Endothelial cell of umbilical vein (primary cell): ENCODE measurements around the gene HCFC1. TPM values are rescaled to one million over a fixed set of nuclear protein-coding genes. Genes with fewer than 3 reads are reported as not detected.

Source experiments
- BruUV-seq: library from RNA; stranded (reverse); fragments of 400-500 nt; replicated peaks from 2 replicates; lab custom pipeline; 2021; lab: Mats Ljungman, UMichigan
- CTCF ChIA-PET: fragments of 300-600, 350-600 bp; sonication (Branson Sonifier 250); formaldehyde crosslinking; loops from one replicate; lab custom pipeline; 2021; ENCODE audit warnings: antibody characterized with exemption, inconsistent platforms; lab: Charles Lee
- POLR2A ChIA-PET: fragments of 300-600, 350-600 bp; sonication (Branson Sonifier 250); formaldehyde crosslinking; loops from one replicate; lab custom pipeline; 2021; ENCODE audit warnings: antibody characterized with exemption, inconsistent platforms; lab: Charles Lee
- DNase-seq: peaks from one replicate; pipeline ENCODE4 v3.0.0-alpha.2; 2011; ENCODE audit warnings: low read depth, low spot score
- FAIRE-seq: peaks from 2 replicates; lab custom pipeline; 2011; peaks lifted over from hg19 to GRCh38; lab: Jason Lieb, UNC
- H2AFZ ChIP-seq: 2 replicates; pipeline ENCODE4 v1.6.0; 2012; ENCODE audit warnings: low read depth, low read length, control low read depth, inconsistent platforms
- H3K27ac ChIP-seq: 2 replicates; pipeline ENCODE4 v1.5.1; 2011; ENCODE audit warnings: low read depth, mild to moderate bottlenecking, control low read depth, low read length, moderate library complexity; ENCODE audit not compliant: insufficient read depth
- H3K27me3 ChIP-seq, 2 experiments: 2 replicates each; pipeline versions ENCODE4 v1.6.0 to v1.6.1; 2011; ENCODE audit warnings: low read length in 2 of 2, mixed read lengths in 1 of 2; ENCODE audit not compliant: control insufficient read depth in 2 of 2, insufficient read depth in 2 of 2
- H3K36me3 ChIP-seq, 2 experiments: 2 replicates in 1 of 2; 3 replicates in 1 of 2; pipeline ENCODE4 v1.5.1; 2011; ENCODE audit warnings: low read length in 2 of 2, mild to moderate bottlenecking in 1 of 2, moderate library complexity in 1 of 2; ENCODE audit not compliant: control insufficient read depth in 2 of 2, insufficient read depth in 2 of 2; ENCODE audit errors: extremely low read depth in 1 of 2
- H3K4me1 ChIP-seq: 3 replicates; pipeline ENCODE4 v1.5.1; 2011; ENCODE audit warnings: mild to moderate bottlenecking, low read length; ENCODE audit not compliant: control insufficient read depth, insufficient read depth; ENCODE audit errors: extremely low read depth
- H3K4me2 ChIP-seq: 2 replicates; pipeline ENCODE4 v1.6.1; 2011; ENCODE audit warnings: low read length, control low read depth, mixed read lengths; ENCODE audit not compliant: insufficient read depth
- H3K4me3 ChIP-seq, 3 experiments: fragments of 200-600 bp in 1 of 3; sonication (generic), shearing (Covaris generic) in 1 of 3; replicated peaks in 1 of 3; 2 replicates each; pipeline ENCODE4 v1.5.1; 2011 to 2016; ENCODE audit warnings: control low read depth in 3 of 3, low read length in 3 of 3, mild to moderate bottlenecking in 2 of 3, inconsistent platforms in 1 of 3, low read depth in 1 of 3, moderate library complexity in 1 of 3; ENCODE audit not compliant: insufficient read depth in 1 of 3
- H3K79me2 ChIP-seq: 2 replicates; pipeline ENCODE4 v1.6.0; 2012; ENCODE audit warnings: low read length, inconsistent platforms; ENCODE audit not compliant: control insufficient read depth, insufficient read depth
- H3K9ac ChIP-seq: replicated peaks from 2 replicates; pipeline ENCODE3; 2011; ENCODE audit warnings: low read length, control low read depth; ENCODE audit not compliant: insufficient read depth; ENCODE audit errors: extremely low read depth
- H3K9me1 ChIP-seq: replicated peaks from 3 replicates; pipeline ENCODE4 v1.6.0; 2011; ENCODE audit warnings: mild to moderate bottlenecking, low read length; ENCODE audit not compliant: control insufficient read depth, insufficient read depth; ENCODE audit errors: extremely low read depth
- H3K9me3 ChIP-seq: replicated peaks from 2 replicates; pipeline ENCODE4 v1.5.1; 2012; ENCODE audit warnings: low read length, inconsistent platforms; ENCODE audit not compliant: control insufficient read depth, insufficient read depth
- H4K20me1 ChIP-seq: replicated peaks from 2 replicates; pipeline ENCODE3; 2011; ENCODE audit warnings: mild to moderate bottlenecking, low read length; ENCODE audit not compliant: control insufficient read depth, insufficient read depth; ENCODE audit errors: extremely low read depth
- CTCF ChIP-seq, 2 donors: IDR thresholded peaks; 1 replicate in 1 of 2; 2 replicates in 1 of 2; pipeline ENCODE4 v1.5.1; 2011; ENCODE audit warnings: low read length in 2 of 2, mild to moderate bottlenecking in 2 of 2, moderate library complexity in 2 of 2, control low read depth in 1 of 2, inconsistent platforms in 1 of 2, low read depth in 1 of 2; ENCODE audit not compliant: insufficient read depth in 1 of 2; ENCODE audit errors: extremely low read depth in 1 of 2
- EZH2 ChIP-seq: IDR thresholded peaks from 2 replicates; pipeline ENCODE4 v1.6.1; 2012; ENCODE audit warnings: borderline replicate concordance, low read depth, mild to moderate bottlenecking, moderate library complexity, low read length, inconsistent platforms; ENCODE audit not compliant: severe bottlenecking
- FOS ChIP-seq: IDR thresholded peaks from 2 replicates; pipeline ENCODE4 v1.6.1; 2011; ENCODE audit warnings: mild to moderate bottlenecking, low read length, moderate library complexity, borderline replicate concordance; ENCODE audit not compliant: insufficient read depth
- GATA2 ChIP-seq: IDR thresholded peaks from 2 replicates; pipeline ENCODE4 v1.7.0; 2011; ENCODE audit warnings: low read depth, mild to moderate bottlenecking, moderate library complexity, mixed read lengths, low read length; ENCODE audit not compliant: insufficient read length, insufficient read depth
- JUN ChIP-seq: IDR thresholded peaks from 2 replicates; pipeline ENCODE4 v1.6.1; 2011; ENCODE audit warnings: borderline replicate concordance, low read depth; ENCODE audit not compliant: insufficient read length, insufficient read depth
- MAX ChIP-seq: IDR thresholded peaks from 2 replicates; pipeline ENCODE4 v1.6.1; 2011; ENCODE audit not compliant: insufficient read depth, insufficient read length
- MYC ChIP-seq: IDR thresholded peaks from one replicate; pipeline ENCODE4 v1.6.1; 2011; ENCODE audit warnings: mild to moderate bottlenecking, low read depth, low read length
- POLR2A ChIP-seq: IDR thresholded peaks from 2 replicates; pipeline ENCODE4 v1.6.1; 2012; ENCODE audit warnings: low read depth, mild to moderate bottlenecking, control low read depth, low read length
- POLR2AphosphoS5 ChIP-seq: IDR thresholded peaks from 2 replicates; pipeline ENCODE4 v1.6.1; 2012; ENCODE audit warnings: low read depth, mild to moderate bottlenecking, control low read depth, low read length, moderate library complexity; ENCODE audit not compliant: insufficient read depth
- dilution Hi-C: fragments of 300-500 bp; cut with MboI; formaldehyde crosslinking; loops from one replicate; pipeline ENCODE4 v1.15.0; 2019; ENCODE audit warnings: low sequenced_read_pairs; ENCODE audit not compliant: extremely low pct_ligation_motif_present
- intact Hi-C: fragments of 100-400 bp; cut with micrococcal nuclease; formaldehyde crosslinking; loops from one replicate; pipeline ENCODE4 v1.10.0; 2022
- polyA plus RNA-seq, 4 experiments: library from polyadenylated mRNA; depleted of rRNA in 3 of 4; stranded (reverse) in 3 of 4; unstranded in 1 of 4; fragments of >200 nt; gene quantifications; 2 replicates each; pipeline versions ENCODE4 v1.2.1 to v1.2.3, GENCODE V29; 2011 to 2012; ENCODE audit warnings: missing spikeins in 1 of 4
- total RNA-seq: library from RNA; stranded (reverse); gene quantifications from 2 replicates; pipeline ENCODE4 v1.2.3, GENCODE V29; 2021

Gene HCFC1
- total and polyA plus RNA-seq, 2 donors (not counting 3 experiments of a cell fraction or from before 2014, with no cell fraction given): 15.9 to 85.9 TPM

GRCh38 chrX:153944800-153945150, 26.8 kb downstream of the HCFC1 start:
- no peak overlapping the region for H3K4me3 ChIP-seq
- BruUV-seq: no TSS peak

More at GRCh38 chrX:153944800-153945150, 26.8 kb downstream of the HCFC1 start:
- Histone ChIP-seq H4K20me1 (no peaks in the 10 kb centered on the region), H3K36me3 (no peaks in the 10 kb centered on the region), H2AFZ (no peak overlapping the region), H3K4me2 (no peak overlapping the region), H3K9ac (no peak overlapping the region), H3K4me1 (peaks cover 24% of the 10 kb centered on the region), H3K9me3 (no peaks in the 10 kb centered on the region), H3K9me1 (no peaks in the 10 kb centered on the region), H3K27ac (no peak overlapping the region), H3K79me2 (no peaks in the 10 kb centered on the region), H3K27me3 (no peaks in the 10 kb centered on the region)
- DNase-seq (no peak), FAIRE-seq (no peak)
- TF ChIP-seq MYC (no peak), MAX (no peak), FOS (no peak), EZH2 (no peak), POLR2A (no peak), GATA2 (no peak), CTCF (IDR thresholded peaks at IDR 0.05; ENCODE audit: extremely low read depth in 1 of 2, insufficient read depth in 1 of 2, low read depth in 1 of 2, low read length in 2 of 2) (no peak), JUN (no peak), POLR2AphosphoS5 (no peak)
- intact Hi-C loops: no loop called here
- dilution Hi-C loops: no loop called here
- CTCF ChIA-PET: interaction anchor here (1.1 to 9.4 kb wide), 3 partner anchors 8 to 69 kb away, joined by 3 to 253 read pairs (median 4); partner anchors contain the start of gene ARHGAP4
- POLR2A ChIA-PET: interaction anchor here (0.7 to 1.1 kb wide), 2 partner anchors 9 to 218 kb away, joined by 6 read pairs; no protein-coding TSS in a partner anchor
